ENCODE data around the gene VPS72.

VPS72 gene

GRCh38 chr1:151132335-151133017 is 57.5 kb downstream of the VPS72 start:
- H3K4me3 ChIP-seq (ENCODE audit: low read depth, low read length): no peak overlapping the region
- H3K79me2 ChIP-seq (ENCODE audit: control insufficient read depth, insufficient read depth, low read length, unreplicated experiment): no peaks in the 10 kb centered on the region
- no peak overlapping the region for H3K27ac ChIP-seq (ENCODE audit: low read depth, low read length)
- H3K4me1 ChIP-seq (ENCODE audit: control insufficient read depth, insufficient read depth, low read length, unreplicated experiment): peaks cover 6% of the 10 kb centered on the region
- no peaks in the 10 kb centered on the region for H3K36me3 ChIP-seq (ENCODE audit: insufficient read depth, low read length)
- H3K27me3 ChIP-seq (ENCODE audit: insufficient read depth, low read length): peaks cover 25% of the 10 kb centered on the region
- H2AFZ ChIP-seq (ENCODE audit: low read length, unreplicated experiment): peak overlapping the region; percentile 52

GRCh38 chr1:151131701-151132334 is 58.2 kb downstream of the VPS72 start:
- Histone ChIP-seq H3K36me3 (ENCODE audit: insufficient read depth, low read length) (no peaks in the 10 kb centered on the region), H2AFZ (ENCODE audit: low read length, unreplicated experiment) (peak overlapping the region; percentile 61), H3K4me3 (ENCODE audit: low read depth, low read length) (peak overlapping the region; percentile 60)

GRCh38 chr1:151130987-151131586 is 58.9 kb downstream of the VPS72 start:
- Histone ChIP-seq H3K27ac (ENCODE audit: low read depth, low read length) (no peak overlapping the region), H3K4me1 (ENCODE audit: control insufficient read depth, insufficient read depth, low read length, unreplicated experiment) (peaks cover 6% of the 10 kb centered on the region), H3K79me2 (ENCODE audit: control insufficient read depth, insufficient read depth, low read length, unreplicated experiment) (no peaks in the 10 kb centered on the region), H3K27me3 (ENCODE audit: insufficient read depth, low read length) (peaks cover 25% of the 10 kb centered on the region), H3K36me3 (ENCODE audit: insufficient read depth, low read length) (no peaks in the 10 kb centered on the region), H2AFZ (ENCODE audit: low read length, unreplicated experiment) (peak overlapping the region; percentile 61), H3K4me3 (ENCODE audit: low read depth, low read length) (peak overlapping the region; percentile 60)

More at GRCh38 chr1:151131701-151132334, 58.2 kb downstream of the VPS72 start:
- Histone ChIP-seq H3K27ac (ENCODE audit: low read depth, low read length) (no peak overlapping the region), H3K79me2 (ENCODE audit: control insufficient read depth, insufficient read depth, low read length, unreplicated experiment) (no peaks in the 10 kb centered on the region), H3K27me3 (ENCODE audit: insufficient read depth, low read length) (peaks cover 25% of the 10 kb centered on the region), H3K4me1 (ENCODE audit: control insufficient read depth, insufficient read depth, low read length, unreplicated experiment) (peaks cover 6% of the 10 kb centered on the region)

GRCh38 chr1:151128800-151129199 is 61.2 kb downstream of the VPS72 start:
- Histone ChIP-seq H3K36me3 (ENCODE audit: insufficient read depth, low read length) (no peaks in the 10 kb centered on the region), H3K27ac (ENCODE audit: low read depth, low read length) (no peak overlapping the region), H3K4me3 (ENCODE audit: low read depth, low read length) (no peak overlapping the region), H2AFZ (ENCODE audit: low read length, unreplicated experiment) (no peak overlapping the region), H3K4me1 (ENCODE audit: control insufficient read depth, insufficient read depth, low read length, unreplicated experiment) (peaks cover 6% of the 10 kb centered on the region), H3K27me3 (ENCODE audit: insufficient read depth, low read length) (peaks cover 25% of the 10 kb centered on the region), H3K79me2 (ENCODE audit: control insufficient read depth, insufficient read depth, low read length, unreplicated experiment) (no peaks in the 10 kb centered on the region)

All from ACC112 (cell line).